H1 (cell line): Measurements from ENCODE around the gene LRP5. TPM values are rescaled to one million over a fixed set of nuclear protein-coding genes. Genes with fewer than 3 reads are reported as not detected.

Experiments
- CTCF ChIA-PET: fragments of 300-600 bp; sonication (Branson Sonifier 250); formaldehyde crosslinking; loops from one replicate; lab custom pipeline; 2021; ENCODE audit not compliant: partially characterized antibody; lab: Charles Lee
- POLR2A ChIA-PET: fragments of 300-600 bp; sonication (Branson Sonifier 250); formaldehyde crosslinking; loops from one replicate; lab custom pipeline; 2021; ENCODE audit warnings: inconsistent platforms; ENCODE audit not compliant: partially characterized antibody; lab: Charles Lee
- DNase-seq, 2 experiments: peaks; one replicate each; pipeline versions ENCODE4 v3.0.0 to v3.0.0-alpha.2; 2010 to 2022; ENCODE audit warnings: low spot score in 2 of 2, low read depth in 1 of 2, mixed read lengths in 1 of 2
- FAIRE-seq: peaks from 2 replicates; lab custom pipeline; 2011; peaks lifted over from hg19 to GRCh38; lab: Jason Lieb, UNC
- H2AFZ ChIP-seq: 2 replicates; pipeline ENCODE4 v1.8.1; 2012; ENCODE audit warnings: low read length, inconsistent platforms
- H2AK5ac ChIP-seq: 2 replicates; pipeline ENCODE4 v1.6.1; 2013; ENCODE audit warnings: low read depth, low read length
- H2BK120ac ChIP-seq: replicated peaks from 2 replicates; pipeline ENCODE3; 2013; ENCODE audit warnings: low read depth, low read length, inconsistent platforms
- H2BK12ac ChIP-seq: 2 replicates; pipeline ENCODE4 v1.6.1; 2013; ENCODE audit warnings: low read depth, low read length
- H2BK15ac ChIP-seq: 2 replicates; pipeline ENCODE4 v1.6.1; 2013; ENCODE audit warnings: low read length
- H2BK20ac ChIP-seq: 2 replicates; pipeline ENCODE4 v1.6.1; 2013; ENCODE audit warnings: low read length
- H2BK5ac ChIP-seq: 2 replicates; pipeline ENCODE4 v1.6.1; 2013; ENCODE audit warnings: low read depth, low read length
- H3K14ac ChIP-seq: 2 replicates; pipeline ENCODE4 v1.6.1; 2013; ENCODE audit warnings: inconsistent platforms; ENCODE audit not compliant: insufficient read length
- H3K18ac ChIP-seq: 2 replicates; pipeline ENCODE4 v1.6.1; 2013; ENCODE audit warnings: low read length; ENCODE audit errors: extremely low read depth
- H3K23ac ChIP-seq: 2 replicates; pipeline ENCODE4 v1.6.1; 2013; ENCODE audit warnings: inconsistent platforms; ENCODE audit not compliant: insufficient read length
- H3K23me2 ChIP-seq: 2 replicates; pipeline ENCODE4 v1.6.1; 2013; ENCODE audit warnings: low read depth, low read length
- H3K27ac ChIP-seq: 2 replicates; pipeline ENCODE4 v1.6.1; 2011; ENCODE audit warnings: low read depth, low read length, inconsistent platforms
- H3K27me3 ChIP-seq, 4 experiments: replicated peaks in 1 of 4; 1 replicate in 1 of 4; 2 replicates in 3 of 4; pipeline versions ENCODE4 v1.6.1 to v1.8.1; 2011 to 2013; ENCODE audit warnings: low read length in 3 of 4, mild to moderate bottlenecking in 3 of 4, inconsistent platforms in 2 of 4, mixed read lengths in 2 of 4, moderate library complexity in 1 of 4; ENCODE audit not compliant: control insufficient read depth in 3 of 4, insufficient read depth in 3 of 4; ENCODE audit errors: extremely low read depth in 1 of 4
- H3K36me3 ChIP-seq, 4 experiments: 2 replicates each; pipeline versions ENCODE4 v1.6.1 to v1.8.1; 2011 to 2013; ENCODE audit warnings: mild to moderate bottlenecking in 4 of 4, low read length in 3 of 4, moderate library complexity in 2 of 4, control low read depth in 1 of 4, inconsistent platforms in 1 of 4; ENCODE audit not compliant: insufficient read depth in 4 of 4, control insufficient read depth in 2 of 4
- H3K4ac ChIP-seq: replicated peaks from 2 replicates; pipeline ENCODE3; 2013; ENCODE audit warnings: low read length, low read depth, mixed read lengths, inconsistent platforms; ENCODE audit not compliant: insufficient read length
- H3K4me1 ChIP-seq, 4 experiments: replicated peaks in 1 of 4; 1 replicate in 1 of 4; 2 replicates in 3 of 4; pipeline versions ENCODE4 v1.6.1 to v1.8.1; 2011 to 2013; ENCODE audit warnings: low read length in 3 of 4, inconsistent platforms in 2 of 4, mixed read lengths in 1 of 4; ENCODE audit not compliant: insufficient read depth in 4 of 4, control insufficient read depth in 3 of 4
- H3K4me2 ChIP-seq, 2 experiments: 2 replicates each; pipeline versions ENCODE4 v1.6.1 to v1.8.1; 2011 to 2013; ENCODE audit warnings: low read depth in 2 of 2, low read length in 2 of 2, control low read depth in 1 of 2, inconsistent platforms in 1 of 2, mild to moderate bottlenecking in 1 of 2; ENCODE audit not compliant: insufficient read depth in 1 of 2
- H3K4me3 ChIP-seq, 4 experiments: fragments of 200-600, 300-600 bp in 1 of 4; sonication (generic), shearing (Covaris generic), sonication (Bioruptor Twin) in 1 of 4; 2 replicates each; pipeline versions ENCODE4 v1.5.1 to v1.8.1; 2011 to 2016; ENCODE audit warnings: low read length in 4 of 4, low read depth in 3 of 4, control low read depth in 2 of 4, inconsistent platforms in 2 of 4, mild to moderate bottlenecking in 2 of 4, mixed read lengths in 1 of 4, moderate library complexity in 1 of 4; ENCODE audit not compliant: insufficient read depth in 2 of 4; ENCODE audit errors: extremely low read depth in 1 of 4
- H3K56ac ChIP-seq: replicated peaks from 2 replicates; pipeline ENCODE3; 2013; ENCODE audit warnings: low read depth, mild to moderate bottlenecking, mixed read lengths, low read length, inconsistent platforms; ENCODE audit not compliant: insufficient read length
- H3K79me1 ChIP-seq: 2 replicates; pipeline ENCODE4 v1.6.1; 2013; ENCODE audit warnings: low read depth, low read length, control low read depth
- H3K79me2 ChIP-seq, 2 experiments: 2 replicates each; pipeline versions ENCODE4 v1.6.1 to v1.8.1; 2012 to 2013; ENCODE audit warnings: low read length in 2 of 2, mild to moderate bottlenecking in 2 of 2, inconsistent platforms in 1 of 2; ENCODE audit not compliant: insufficient read depth in 2 of 2, control insufficient read depth in 1 of 2
- H3K9ac ChIP-seq, 4 experiments: replicated peaks in 1 of 4; 1 replicate in 1 of 4; 2 replicates in 3 of 4; pipeline versions ENCODE4 v1.6.1 to v1.8.1; 2011 to 2013; ENCODE audit warnings: low read depth in 3 of 4, low read length in 3 of 4, control low read depth in 2 of 4, mild to moderate bottlenecking in 2 of 4, moderate library complexity in 2 of 4, inconsistent platforms in 1 of 4; ENCODE audit errors: extremely low read depth in 1 of 4
- H3K9me3 ChIP-seq, 2 experiments: 2 replicates each; pipeline versions ENCODE4 v1.6.1 to v1.8.1; 2012 to 2013; ENCODE audit warnings: mild to moderate bottlenecking in 2 of 2, moderate library complexity in 2 of 2, control low read depth in 1 of 2, inconsistent platforms in 1 of 2, low read depth in 1 of 2, low read length in 1 of 2, mixed read lengths in 1 of 2; ENCODE audit not compliant: insufficient read depth in 2 of 2
- H4K20me1 ChIP-seq, 2 experiments: replicated peaks in 1 of 2; 2 replicates each; pipeline versions ENCODE3 to v1.8.1; 2011 to 2013; ENCODE audit warnings: inconsistent platforms in 2 of 2, low read length in 2 of 2, mild to moderate bottlenecking in 1 of 2; ENCODE audit not compliant: insufficient read depth in 2 of 2, control insufficient read depth in 1 of 2
- H4K5ac ChIP-seq: 2 replicates; pipeline ENCODE4 v1.6.1; 2013; ENCODE audit warnings: low read length, low read depth, mixed read lengths, inconsistent platforms; ENCODE audit not compliant: insufficient read length
- H4K8ac ChIP-seq: 2 replicates; pipeline ENCODE4 v1.8.0; 2013; ENCODE audit warnings: mild to moderate bottlenecking, moderate library complexity, low read length, inconsistent platforms; ENCODE audit not compliant: insufficient read depth; ENCODE audit errors: extremely low read depth
- H4K91ac ChIP-seq: replicated peaks from 2 replicates; pipeline ENCODE3; 2013; ENCODE audit warnings: low read length, mixed read lengths, inconsistent platforms; ENCODE audit not compliant: insufficient read length
- BACH1 ChIP-seq: IDR thresholded peaks from 2 replicates; pipeline ENCODE4 v1.6.1; 2012; ENCODE audit warnings: low read length, improper control_type of control experiment
- BRCA1 ChIP-seq: IDR thresholded peaks from 2 replicates; pipeline ENCODE4 v1.6.1; 2012; ENCODE audit warnings: low read depth, low read length, improper control_type of control experiment
- CHD2 ChIP-seq: IDR thresholded peaks from 2 replicates; pipeline ENCODE4 v1.6.1; 2012; ENCODE audit warnings: low read length, improper control_type of control experiment
- EGR1 ChIP-seq: IDR thresholded peaks from 2 replicates; pipeline ENCODE4 v1.6.1; 2011; ENCODE audit warnings: low read depth, low read length, borderline replicate concordance
- EZH2 ChIP-seq: fragments of 200-600 bp; sonication (generic); IDR thresholded peaks from 2 replicates; pipeline ENCODE4 v1.7.1; 2012; ENCODE audit warnings: low read depth, mild to moderate bottlenecking, moderate library complexity, low read length, inconsistent platforms; ENCODE audit not compliant: severe bottlenecking
- HDAC2 ChIP-seq, 2 experiments: fragments of 300-600 bp in 1 of 2; sonication (generic) in 1 of 2; IDR thresholded peaks; 2 replicates each; pipeline ENCODE4 v1.6.1; 2011 to 2012; ENCODE audit warnings: low read depth in 2 of 2, low read length in 2 of 2, mild to moderate bottlenecking in 2 of 2, moderate library complexity in 2 of 2, borderline replicate concordance in 1 of 2, inconsistent platforms in 1 of 2
- JUN ChIP-seq: IDR thresholded peaks from 2 replicates; pipeline ENCODE4 v1.6.1; 2011; ENCODE audit warnings: low read depth, mild to moderate bottlenecking, improper control_type of control experiment, low read length
- JUND ChIP-seq: IDR thresholded peaks from 2 replicates; pipeline ENCODE4 v1.6.1; 2011; ENCODE audit warnings: mild to moderate bottlenecking, improper control_type of control experiment, low read length
- KDM5A ChIP-seq: fragments of 200-600 bp; IDR thresholded peaks from 2 replicates; pipeline ENCODE4 v1.7.1; 2012; ENCODE audit warnings: mild to moderate bottlenecking, low read length, inconsistent platforms, mixed read lengths
- POU5F1 ChIP-seq: IDR thresholded peaks from 2 replicates; pipeline ENCODE4 v1.6.1; 2011; ENCODE audit warnings: low read depth, mild to moderate bottlenecking, low read length, moderate library complexity
- SIX5 ChIP-seq: IDR thresholded peaks from 2 replicates; pipeline ENCODE4 v1.6.1; 2011; ENCODE audit warnings: mild to moderate bottlenecking, low read depth, low read length
- SUZ12 ChIP-seq: fragments of 200-600 bp; sonication (generic); IDR thresholded peaks from 2 replicates; pipeline ENCODE4 v1.6.1; 2012; ENCODE audit warnings: mild to moderate bottlenecking, inconsistent platforms, low read length, moderate library complexity, mixed read lengths
- TBP ChIP-seq: IDR thresholded peaks from 2 replicates; pipeline ENCODE4 v1.6.1; 2011; ENCODE audit warnings: low read depth, low read length, improper control_type of control experiment
- WGBS, 2 experiments: shearing (Covaris generic) in 1 of 2; methylation state at CpG; one replicate each; pipeline versions ENCODE4 v1.1.6 to v1.1.7; 2013 to 2015; ENCODE audit warnings: low lambda C conversion rate in 2 of 2, mixed read lengths in 2 of 2, inconsistent platforms in 1 of 2, low coverage in 1 of 2, missing lambda C conversion rate in 1 of 2; ENCODE audit not compliant: insufficient replicate concordance in 2 of 2, insufficient coverage in 1 of 2, insufficient read length in 1 of 2; ENCODE audit errors: extremely low coverage in 1 of 2, missing lambda C conversion rate in 1 of 2; 5-methylcytosine and 5-hydroxymethylcytosine counted together
- polyA plus RNA-seq, 7 experiments: library from polyadenylated mRNA; depleted of rRNA in 3 of 7; stranded (reverse) in 5 of 7; unstranded in 2 of 7; fragments of >200 nt in 5 of 7; fragments of 200-250 nt in 2 of 7; gene quantifications; 1 replicate in 5 of 7; 2 replicates in 1 of 7; 4 replicates in 1 of 7; pipeline versions ENCODE4 v1.2.1 to v1.2.3, GENCODE V29; 2011 to 2013; ENCODE audit warnings: missing spikeins in 2 of 7, mixed read lengths in 2 of 7
- total RNA-seq: library from RNA; stranded (reverse); fragmentation: NEBNext Ultra II Directional; extraction: Animal tissue kit (Norgen Biotek cat#: 25700); gene quantifications from 2 replicates; pipeline ENCODE4 v1.2.1, GENCODE V29; 2021
- TF ChIP-seq, protein P1 (sequence below): IDR thresholded peaks from 2 replicates; pipeline ENCODE4 v1.6.1; 2011; ENCODE audit warnings: low read depth, mild to moderate bottlenecking, low read length; ENCODE audit not compliant: insufficient read depth

The LRP5 gene
- total and polyA plus RNA-seq, 2 of the 8 experiments (the other 6 are each of a cell fraction or from before 2014, with no cell fraction given): 19.0 to 38.9 TPM

DNA sequence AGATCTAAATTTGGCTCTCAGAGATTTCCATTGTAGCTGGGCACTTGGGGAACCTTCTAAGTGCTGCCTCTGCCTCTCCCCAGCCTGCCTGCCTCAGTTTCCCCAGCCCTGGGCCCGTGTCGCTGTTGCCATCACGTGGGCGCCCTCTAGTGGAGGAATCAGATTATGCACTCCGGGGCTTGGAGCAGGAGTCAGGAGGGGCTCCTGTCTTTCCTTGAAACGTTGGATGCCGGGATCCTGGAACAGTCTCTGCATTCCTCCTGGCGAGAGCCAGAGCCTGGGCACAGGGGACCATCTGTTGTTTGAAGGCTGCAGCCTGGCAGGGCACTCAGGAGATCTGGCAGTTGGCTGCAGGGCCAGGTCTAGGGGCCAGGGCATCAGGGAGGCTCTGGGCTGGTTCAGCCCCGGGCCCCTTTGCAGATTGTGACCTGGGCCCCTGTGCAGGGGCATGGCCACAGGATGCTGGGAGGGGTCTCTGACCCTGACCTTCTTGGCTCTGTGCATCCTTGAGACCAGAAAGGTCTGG is 71.6 kb downstream of the LRP5 start:
- no peak overlapping the region for H3K4me2 ChIP-seq
- H3K36me3 ChIP-seq: peaks cover 0 to 13% (median 9%) of the 10 kb centered on the region in 4 experiments; a peak in 7 of 8 replicates
- H2BK20ac ChIP-seq: no peak overlapping the region
- H3K4me1 ChIP-seq: no peaks in the 10 kb centered on the region
- no peaks in the 10 kb centered on the region for H3K79me1 ChIP-seq
- no peaks in the 10 kb centered on the region for H3K27me3 ChIP-seq
- POLR2A ChIA-PET: no interaction called here
- no peak overlapping the region for H2BK5ac ChIP-seq
- no peak overlapping the region for H2AK5ac ChIP-seq
- H3K4ac ChIP-seq: no peak overlapping the region
- H4K91ac ChIP-seq: no peak overlapping the region
- peaks cover 0 to 1% of the 10 kb centered on the region in 2 experiments for H4K20me1 ChIP-seq
- CTCF ChIA-PET: interaction anchor here (0.6 to 4.8 kb wide), 24 partner anchors 8 to 296 kb away, joined by 3 to 32 read pairs (median 4); no protein-coding TSS in a partner anchor
- no peak overlapping the region for H3K4me3 ChIP-seq
- no peak overlapping the region for H2BK15ac ChIP-seq
- H3K27ac ChIP-seq: no peak overlapping the region
- no peak overlapping the region for H2AFZ ChIP-seq
- no peak overlapping the region for H3K23ac ChIP-seq
- 38% methylated on average over 9 of the region's 9 CpGs; no CpG with 5 or more reads in 1 of the 2 experiments for WGBS, 2 experiments
- H3K79me2 ChIP-seq: no peaks in the 10 kb centered on the region
- H4K5ac ChIP-seq: no peak overlapping the region
- peak; percentile 33 to 98 for DNase-seq
- no peak overlapping the region for H3K18ac ChIP-seq
- H3K9me3 ChIP-seq: peaks cover 6 to 12% of the 10 kb centered on the region in 2 experiments; a peak in 3 of 4 replicates
- H4K8ac ChIP-seq: no peak overlapping the region
- no peak overlapping the region for H2BK12ac ChIP-seq
- no peak for FAIRE-seq
- peaks cover 3% of the 10 kb centered on the region; the same call in 1 of the 2 replicates for H3K23me2 ChIP-seq
- no peak overlapping the region for H3K9ac ChIP-seq
- no peak overlapping the region for H3K14ac ChIP-seq
- no peak overlapping the region for H2BK120ac ChIP-seq
- no peak overlapping the region for H3K56ac ChIP-seq
- TF ChIP-seq JUND (no peak), KDM5A (no peak), TBP (no peak), HDAC2 (IDR thresholded peaks at IDR 0.05; ENCODE audit: borderline replicate concordance in 1 of 2, low read depth in 2 of 2, low read length in 2 of 2) (0 out of 4 replicates have a peak, but pooled peaks of 1 of the 2 experiments have one; percentile 47), CHD2 (peak; percentile 39; the same call in 1 of the 2 replicates), SUZ12 (no peak), BACH1 (no peak), BRCA1 (no peak), SIX5 (no peak), JUN (no peak), EZH2 (no peak), EGR1 (no peak), POU5F1 (no peak)
- TF ChIP-seq, protein P1, sequence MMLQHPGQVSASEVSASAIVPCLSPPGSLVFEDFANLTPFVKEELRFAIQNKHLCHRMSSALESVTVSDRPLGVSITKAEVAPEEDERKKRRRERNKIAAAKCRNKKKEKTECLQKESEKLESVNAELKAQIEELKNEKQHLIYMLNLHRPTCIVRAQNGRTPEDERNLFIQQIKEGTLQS: no peak
